ENCODE data around the gene GTF2A1. TPM values are rescaled to one million over a fixed set of nuclear protein-coding genes. Genes with fewer than 3 reads are reported as not detected.
A peak's percentile ranks its signal among the peaks of the same experiment; 100 is the strongest.

GTF2A1 gene
- total RNA-seq, 1 donor from 2014 or later = 36.4 TPM

GRCh38 chr14:81176241-81176640 lies 44.5 kb downstream of the GTF2A1 start:
- FAIRE-seq (no peak), DNase-seq (ENCODE audit: low read depth) (no peak)
- Histone ChIP-seq H3K27me3 (ENCODE audit: insufficient read depth, low read length) (no peaks in the 10 kb centered on the region), H3K4me2 (ENCODE audit: low read length) (no peak overlapping the region), H3K9me3 (ENCODE audit: insufficient read depth, low read depth, low read length) (no peaks in the 10 kb centered on the region), H3K36me3 (ENCODE audit: insufficient read depth, low read length) (no peaks in the 10 kb centered on the region), H3K4me3 (ENCODE audit: insufficient read depth, low read depth, low read length) (no peak overlapping the region), H4K20me1 (ENCODE audit: insufficient read depth, low read length) (no peaks in the 10 kb centered on the region), H3K27ac (ENCODE audit: low read depth, low read length) (no peak overlapping the region), H3K9ac (ENCODE audit: low read length) (no peak overlapping the region), H3K79me2 (ENCODE audit: insufficient read depth, low read length) (no peaks in the 10 kb centered on the region), H2AFZ (ENCODE audit: low read depth, low read length) (no peak overlapping the region), H3K4me1 (ENCODE audit: insufficient read depth, low read length) (no peaks in the 10 kb centered on the region)
- Mint-ChIP-seq H3K9me3 (ENCODE audit: unreplicated experiment) (no peaks in the 10 kb centered on the region), H3K36me3 (ENCODE audit: low read depth, unreplicated experiment) (peaks cover 6% of the 10 kb centered on the region), H3K27me3 (ENCODE audit: low read depth, unreplicated experiment) (no peaks in the 10 kb centered on the region), H3K4me3 (ENCODE audit: unreplicated experiment) (no peak overlapping the region), H3K27ac (ENCODE audit: unreplicated experiment) (no peak overlapping the region), H3K4me1 (ENCODE audit: low read depth, unreplicated experiment) (peaks cover 11% of the 10 kb centered on the region)
- TF ChIP-seq EZH2 (IDR thresholded peaks at IDR 0.05; ENCODE audit: insufficient read depth, low read length) (no peak), CTCF (IDR thresholded peaks at IDR 0.05; ENCODE audit: insufficient read depth, low read depth, low read length) (no peak)

- H3K4me3 Mint-ChIP-seq (ENCODE audit: unreplicated experiment) = no peak overlapping the region
- Histone ChIP-seq H3K27ac (ENCODE audit: low read depth, low read length) (no peak overlapping the region), H3K27me3 (ENCODE audit: insufficient read depth, low read length) (no peaks in the 10 kb centered on the region), H3K79me2 (ENCODE audit: insufficient read depth, low read length) (no peaks in the 10 kb centered on the region), H3K9me3 (ENCODE audit: insufficient read depth, low read depth, low read length) (no peaks in the 10 kb centered on the region), H3K4me3 (ENCODE audit: insufficient read depth, low read depth, low read length) (no peak overlapping the region), H3K36me3 (ENCODE audit: insufficient read depth, low read length) (no peaks in the 10 kb centered on the region), H3K4me1 (ENCODE audit: insufficient read depth, low read length) (peaks cover 7% of the 10 kb centered on the region), H2AFZ (ENCODE audit: low read depth, low read length) (no peak overlapping the region), H3K9ac (ENCODE audit: low read length) (no peak overlapping the region), H4K20me1 (ENCODE audit: insufficient read depth, low read length) (no peaks in the 10 kb centered on the region), H3K4me2 (ENCODE audit: low read length) (peak overlapping the region; percentile 23)
- H3K27me3 Mint-ChIP-seq (ENCODE audit: low read depth, unreplicated experiment) = no peaks in the 10 kb centered on the region
- no peaks in the 10 kb centered on the region for H3K9me3 Mint-ChIP-seq (ENCODE audit: unreplicated experiment)
- H3K4me1 Mint-ChIP-seq (ENCODE audit: low read depth, unreplicated experiment) = peaks cover 17% of the 10 kb centered on the region
- no peak for TF ChIP-seq EZH2 (IDR thresholded peaks at IDR 0.05; ENCODE audit: insufficient read depth, low read length)
- TF ChIP-seq CTCF (IDR thresholded peaks at IDR 0.05; ENCODE audit: insufficient read depth, low read depth, low read length) = no peak
- peaks cover 2% of the 10 kb centered on the region for H3K36me3 Mint-ChIP-seq (ENCODE audit: low read depth, unreplicated experiment)
- no peak overlapping the region for H3K27ac Mint-ChIP-seq (ENCODE audit: unreplicated experiment)
- DNase-seq (ENCODE audit: low read depth) (peak; percentile 3), FAIRE-seq (no peak)
Observed at GRCh38 chr14:81172881-81173280, 47.9 kb downstream of the GTF2A1 start.

- H3K4me2 ChIP-seq (ENCODE audit: low read length) = peak overlapping the region; percentile 23
- Mint-ChIP-seq H3K36me3 (ENCODE audit: low read depth, unreplicated experiment) (peaks cover 2% of the 10 kb centered on the region), H3K27me3 (ENCODE audit: low read depth, unreplicated experiment) (no peaks in the 10 kb centered on the region), H3K4me1 (ENCODE audit: low read depth, unreplicated experiment) (peaks cover 17% of the 10 kb centered on the region), H3K27ac (ENCODE audit: unreplicated experiment) (no peak overlapping the region), H3K9me3 (ENCODE audit: unreplicated experiment) (no peaks in the 10 kb centered on the region), H3K4me3 (ENCODE audit: unreplicated experiment) (no peak overlapping the region)
- H3K4me1 ChIP-seq (ENCODE audit: insufficient read depth, low read length) = peaks cover 7% of the 10 kb centered on the region
- FAIRE-seq (no peak), DNase-seq (ENCODE audit: low read depth) (no peak)
- H3K9me3 ChIP-seq (ENCODE audit: insufficient read depth, low read depth, low read length) = no peaks in the 10 kb centered on the region
- TF ChIP-seq EZH2 (IDR thresholded peaks at IDR 0.05; ENCODE audit: insufficient read depth, low read length) = no peak
- no peak for TF ChIP-seq CTCF (IDR thresholded peaks at IDR 0.05; ENCODE audit: insufficient read depth, low read depth, low read length)
- H3K9ac ChIP-seq (ENCODE audit: low read length) = no peak overlapping the region
- H3K79me2 ChIP-seq (ENCODE audit: insufficient read depth, low read length) = no peaks in the 10 kb centered on the region
- H3K4me3 ChIP-seq (ENCODE audit: insufficient read depth, low read depth, low read length) = no peak overlapping the region
- H3K36me3 ChIP-seq (ENCODE audit: insufficient read depth, low read length) = no peaks in the 10 kb centered on the region
- no peaks in the 10 kb centered on the region for H4K20me1 ChIP-seq (ENCODE audit: insufficient read depth, low read length)
- H3K27ac ChIP-seq (ENCODE audit: low read depth, low read length) = no peak overlapping the region
- H3K27me3 ChIP-seq (ENCODE audit: insufficient read depth, low read length) = no peaks in the 10 kb centered on the region
- H2AFZ ChIP-seq (ENCODE audit: low read depth, low read length) = no peak overlapping the region
Observed at GRCh38 chr14:81172353-81172752, 48.4 kb downstream of the GTF2A1 start.

All from astrocyte (in vitro differentiated cells and primary cell).